Measurements from ENCODE around the gene TGFBR3. TPM values are rescaled to one million over a fixed set of nuclear protein-coding genes. Genes with fewer than 3 reads are reported as not detected.

The TGFBR3 gene
- total and polyA plus RNA-seq, 2 of the 8 experiments (the other 6 are each of a cell fraction or from before 2014, with no cell fraction given) = 2.0 to 6.1 TPM

- DNase-seq (ENCODE audit: low read depth in 1 of 2, low spot score in 2 of 2) (no peak), FAIRE-seq (no peak)
- TF ChIP-seq NANOG (IDR thresholded peaks at IDR 0.05; ENCODE audit: insufficient read depth, low read depth, low read length, poor library complexity, severe bottlenecking) (no peak), SRF (IDR thresholded peaks at IDR 0.05; ENCODE audit: low read depth, low read length) (no peak), RXRA (IDR thresholded peaks at IDR 0.05; ENCODE audit: insufficient read depth, low read depth, low read length) (no peak)
- no peaks in the 10 kb centered on the region for H3K27me3 ChIP-seq (replicated peaks in 1 of 4; ENCODE audit: control insufficient read depth in 3 of 4, extremely low read depth in 1 of 4, insufficient read depth in 3 of 4, low read length in 3 of 4)
- H3K36me3 ChIP-seq (ENCODE audit: control insufficient read depth in 2 of 4, insufficient read depth in 4 of 4, low read length in 3 of 4) = no peaks in the 10 kb centered on the region
- H2BK15ac ChIP-seq (ENCODE audit: low read length) = no peak overlapping the region
- no peak overlapping the region for H2BK120ac ChIP-seq (replicated peaks; ENCODE audit: low read depth, low read length)
- H2AFZ ChIP-seq (ENCODE audit: low read length) = no peak overlapping the region
- H3K4me3 ChIP-seq (ENCODE audit: extremely low read depth in 1 of 4, insufficient read depth in 2 of 4, low read depth in 3 of 4, low read length in 4 of 4) = no peak overlapping the region
- H3K23ac ChIP-seq (ENCODE audit: insufficient read length) = no peak overlapping the region
- no peak overlapping the region for H3K4me2 ChIP-seq (ENCODE audit: insufficient read depth in 1 of 2, low read depth in 2 of 2, low read length in 2 of 2)
- H4K20me1 ChIP-seq (replicated peaks in 1 of 2; ENCODE audit: control insufficient read depth in 1 of 2, insufficient read depth in 2 of 2, low read length in 2 of 2) = no peaks in the 10 kb centered on the region
- no peak overlapping the region for H2BK12ac ChIP-seq (ENCODE audit: low read depth, low read length)
- H3K23me2 ChIP-seq (ENCODE audit: low read depth, low read length) = no peaks in the 10 kb centered on the region
- H4K5ac ChIP-seq (ENCODE audit: insufficient read length, low read depth, low read length) = no peak overlapping the region
- CTCF ChIA-PET (ENCODE audit: partially characterized antibody) = interaction anchor here (0.6 kb wide), 1 partner anchor 240 kb away, joined by 3 read pairs; no protein-coding TSS in a partner anchor
- H4K91ac ChIP-seq (replicated peaks; ENCODE audit: insufficient read length, low read length) = no peak overlapping the region
- H2AK5ac ChIP-seq (ENCODE audit: low read depth, low read length) = no peak overlapping the region
- no peak overlapping the region for H3K9ac ChIP-seq (replicated peaks in 1 of 4; ENCODE audit: extremely low read depth in 1 of 4, low read depth in 3 of 4, low read length in 3 of 4)
- no peak overlapping the region for H3K56ac ChIP-seq (replicated peaks; ENCODE audit: insufficient read length, low read depth, low read length)
- no peaks in the 10 kb centered on the region for H3K79me2 ChIP-seq (ENCODE audit: control insufficient read depth in 1 of 2, insufficient read depth in 2 of 2, low read length in 2 of 2)
- no peak overlapping the region for H3K14ac ChIP-seq (ENCODE audit: insufficient read length)
- H2BK5ac ChIP-seq (ENCODE audit: low read depth, low read length) = no peak overlapping the region
- POLR2A ChIA-PET (ENCODE audit: partially characterized antibody) = no interaction called here
- H4K8ac ChIP-seq (ENCODE audit: extremely low read depth, insufficient read depth, low read length) = no peak overlapping the region
- no peak overlapping the region for H3K4ac ChIP-seq (replicated peaks; ENCODE audit: insufficient read length, low read depth, low read length)
- no peaks in the 10 kb centered on the region for H3K4me1 ChIP-seq (replicated peaks in 1 of 4; ENCODE audit: control insufficient read depth in 3 of 4, insufficient read depth in 4 of 4, low read length in 3 of 4)
- 85% methylated on average over 2 of the region's 2 CpGs; no CpG with 5 or more reads in 1 of the 2 experiments for WGBS, 2 experiments (ENCODE audit: extremely low coverage in 1 of 2, insufficient coverage in 1 of 2, insufficient read length in 1 of 2, insufficient replicate concordance in 2 of 2, low coverage in 1 of 2, low lambda C conversion rate in 2 of 2, missing lambda C conversion rate in 1 of 2)
- no peak overlapping the region for H3K18ac ChIP-seq (ENCODE audit: extremely low read depth, low read length)
- no peak overlapping the region for H3K27ac ChIP-seq (ENCODE audit: low read depth, low read length)
- no peaks in the 10 kb centered on the region for H3K79me1 ChIP-seq (ENCODE audit: low read depth, low read length)
- H2BK20ac ChIP-seq (ENCODE audit: low read length) = no peak overlapping the region
- no peaks in the 10 kb centered on the region for H3K9me3 ChIP-seq (ENCODE audit: insufficient read depth in 2 of 2, low read depth in 1 of 2, low read length in 1 of 2)
Observed at GRCh38 chr1:91674107-91674506, 211.8 kb downstream of the TGFBR3 start.

Measured in H1 (cell line).